AG04449 (cell line): ENCODE data around the gene OTULIN.
A peak's percentile ranks its signal among the peaks of the same experiment; 100 is the strongest.

Source experiments
- CTCF ChIA-PET: fragments of 350-600 bp; formaldehyde crosslinking; extraction: SDS; loops from one replicate; lab custom pipeline; 2021; ENCODE audit warnings: antibody characterized with exemption; lab: Yijun Ruan, JAX
- POLR2A ChIA-PET: fragments of 400-600, 350-600 bp; formaldehyde crosslinking; extraction: SDS; loops from one replicate; lab custom pipeline; 2020; ENCODE audit warnings: antibody characterized with exemption, inconsistent platforms; lab: Yijun Ruan, JAX
- DNase-seq: peaks from one replicate; pipeline ENCODE4 v3.0.0-alpha.2; 2010; ENCODE audit warnings: low read depth, low spot score
- H3K4me3 ChIP-seq: 2 replicates; pipeline ENCODE4 v1.5.1; 2011; ENCODE audit warnings: low read depth, mild to moderate bottlenecking, control low read depth, low read length
- CTCF ChIP-seq: IDR thresholded peaks from one replicate; pipeline ENCODE4 v1.5.1; 2011; ENCODE audit warnings: mild to moderate bottlenecking, moderate library complexity, low read length, control low read depth, inconsistent platforms; ENCODE audit not compliant: insufficient read depth; ENCODE audit errors: missing control alignments

The OTULIN gene

GRCh38 chr5:14726066-14726838 is 61.7 kb downstream of the OTULIN start:
- ChIA-PET CTCF (interaction anchor here (0.8 to 12.2 kb wide), 42 partner anchors 9 to 307 kb away, joined by 3 to 332 read pairs (median 6); partner anchors contain the start of gene ANKH), POLR2A (no interaction called here)
- DNase-seq = no peak
- TF ChIP-seq CTCF = no peak
- H3K4me3 ChIP-seq = no peak overlapping the region

GRCh38 chr5:14727428-14727865 is 62.9 kb downstream of the OTULIN start:
- CTCF ChIA-PET = interaction anchor here (0.6 to 12.2 kb wide), 70 partner anchors 7 to 328 kb away, joined by 3 to 332 read pairs (median 5); partner anchors contain the start of gene ANKH
- POLR2A ChIA-PET = interaction anchor here (0.5 kb wide), 1 partner anchor 149 kb away, joined by 3 read pairs; no protein-coding TSS in a partner anchor
- DNase-seq = no peak
- no peak overlapping the region for H3K4me3 ChIP-seq
- peak; percentile 81 for TF ChIP-seq CTCF

GRCh38 chr5:14727928-14728458 is 63.5 kb downstream of the OTULIN start:
- no peak overlapping the region for H3K4me3 ChIP-seq
- ChIA-PET POLR2A (no interaction called here), CTCF (interaction anchor here (0.6 to 12.2 kb wide), 47 partner anchors 8 to 299 kb away, joined by 3 to 332 read pairs (median 6); partner anchors contain the start of gene ANKH)
- no peak for TF ChIP-seq CTCF
- no peak for DNase-seq

GRCh38 chr5:14728459-14728938 is 64.0 kb downstream of the OTULIN start:
- DNase-seq = no peak
- no peak for TF ChIP-seq CTCF
- no peak overlapping the region for H3K4me3 ChIP-seq
- POLR2A ChIA-PET = no interaction called here
- CTCF ChIA-PET = interaction anchor here (1.1 to 12.2 kb wide), 17 partner anchors 8 to 292 kb away, joined by 3 to 332 read pairs (median 18); partner anchors contain the start of gene ANKH

- TF ChIP-seq CTCF = no peak
- ChIA-PET POLR2A (no interaction called here), CTCF (interaction anchor here (1.2 to 12.2 kb wide), 5 partner anchors 28 to 285 kb away, joined by 3 to 332 read pairs (median 18); no protein-coding TSS in a partner anchor)
- no peak overlapping the region for H3K4me3 ChIP-seq
- DNase-seq = no peak
These were observed 65.2 kb downstream of the OTULIN start for GRCh38 chr5:14729448-14730385.
